GM11168 (cell line): ENCODE results near the gene ABCD3.
"Not testable (repeated sequence)": the region's sequence is repeated elsewhere in the genome, so short reads cannot be mapped to it uniquely, and the experiment has no call there.

Experiments used
- in situ Hi-C: fragments of 300-500 bp; cut with MboI; formaldehyde crosslinking; loops from one replicate; pipeline ENCODE4 v1.12.0; 2022; ENCODE audit warnings: low sequenced_read_pairs; ENCODE audit not compliant: unreplicated experiment

The ABCD3 gene

GRCh38 chr1:94567975-94568607 lies 149.9 kb downstream of the ABCD3 start:
- in situ Hi-C loops, result not testable (repeated sequence)
